Liver (tissue), 3 donors: ENCODE data around the gene MCTP1.

ENCODE experiments used
- EGR1 ChIP-seq, 2 donors: IDR thresholded peaks; 2 replicates each; pipeline ENCODE4 v1.6.1; 2016 to 2018; ENCODE audit warnings: antibody characterized with exemption in 2 of 2, low read depth in 2 of 2
- GABPA ChIP-seq, 2 donors: IDR thresholded peaks in 1 of 2; conservative IDR thresholded peaks in 1 of 2; 2 replicates each; pipeline ENCODE4 v1.6.1; 2016; ENCODE audit warnings: antibody characterized with exemption in 2 of 2, mild to moderate bottlenecking in 1 of 2, moderate library complexity in 1 of 2
- JUND ChIP-seq, 2 donors: IDR thresholded peaks; 2 replicates each; pipeline ENCODE4 v1.6.1; 2016; ENCODE audit warnings: antibody characterized with exemption in 2 of 2
- RAD21 ChIP-seq, 2 donors: IDR thresholded peaks; 2 replicates each; pipeline ENCODE4 v1.6.1; 2016; ENCODE audit warnings: antibody characterized with exemption in 2 of 2, mild to moderate bottlenecking in 2 of 2
- YY1 ChIP-seq: IDR thresholded peaks from 2 replicates; pipeline ENCODE4 v1.6.1; 2016; ENCODE audit warnings: antibody characterized with exemption, mild to moderate bottlenecking
- TF ChIP-seq, protein P1 (sequence below): fragments of 150-350 bp; IDR thresholded peaks from 2 replicates; pipeline ENCODE4 v1.5.1; 2017; ENCODE audit warnings: improper control_type of control experiment, low read depth, low read length; ENCODE audit not compliant: missing input control
- TF ChIP-seq, protein P2 (sequence below): IDR thresholded peaks from 2 replicates; pipeline ENCODE4 v1.6.1; 2016; ENCODE audit warnings: antibody characterized with exemption
- donor health status: healthy.
- donor health status: healthy.

GRCh38 chr5:95251185-95251584 is 33.7 kb downstream of the MCTP1 start:
- TF ChIP-seq, protein P1, sequence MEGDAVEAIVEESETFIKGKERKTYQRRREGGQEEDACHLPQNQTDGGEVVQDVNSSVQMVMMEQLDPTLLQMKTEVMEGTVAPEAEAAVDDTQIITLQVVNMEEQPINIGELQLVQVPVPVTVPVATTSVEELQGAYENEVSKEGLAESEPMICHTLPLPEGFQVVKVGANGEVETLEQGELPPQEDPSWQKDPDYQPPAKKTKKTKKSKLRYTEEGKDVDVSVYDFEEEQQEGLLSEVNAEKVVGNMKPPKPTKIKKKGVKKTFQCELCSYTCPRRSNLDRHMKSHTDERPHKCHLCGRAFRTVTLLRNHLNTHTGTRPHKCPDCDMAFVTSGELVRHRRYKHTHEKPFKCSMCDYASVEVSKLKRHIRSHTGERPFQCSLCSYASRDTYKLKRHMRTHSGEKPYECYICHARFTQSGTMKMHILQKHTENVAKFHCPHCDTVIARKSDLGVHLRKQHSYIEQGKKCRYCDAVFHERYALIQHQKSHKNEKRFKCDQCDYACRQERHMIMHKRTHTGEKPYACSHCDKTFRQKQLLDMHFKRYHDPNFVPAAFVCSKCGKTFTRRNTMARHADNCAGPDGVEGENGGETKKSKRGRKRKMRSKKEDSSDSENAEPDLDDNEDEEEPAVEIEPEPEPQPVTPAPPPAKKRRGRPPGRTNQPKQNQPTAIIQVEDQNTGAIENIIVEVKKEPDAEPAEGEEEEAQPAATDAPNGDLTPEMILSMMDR, result no peak
- TF ChIP-seq, protein P2, sequence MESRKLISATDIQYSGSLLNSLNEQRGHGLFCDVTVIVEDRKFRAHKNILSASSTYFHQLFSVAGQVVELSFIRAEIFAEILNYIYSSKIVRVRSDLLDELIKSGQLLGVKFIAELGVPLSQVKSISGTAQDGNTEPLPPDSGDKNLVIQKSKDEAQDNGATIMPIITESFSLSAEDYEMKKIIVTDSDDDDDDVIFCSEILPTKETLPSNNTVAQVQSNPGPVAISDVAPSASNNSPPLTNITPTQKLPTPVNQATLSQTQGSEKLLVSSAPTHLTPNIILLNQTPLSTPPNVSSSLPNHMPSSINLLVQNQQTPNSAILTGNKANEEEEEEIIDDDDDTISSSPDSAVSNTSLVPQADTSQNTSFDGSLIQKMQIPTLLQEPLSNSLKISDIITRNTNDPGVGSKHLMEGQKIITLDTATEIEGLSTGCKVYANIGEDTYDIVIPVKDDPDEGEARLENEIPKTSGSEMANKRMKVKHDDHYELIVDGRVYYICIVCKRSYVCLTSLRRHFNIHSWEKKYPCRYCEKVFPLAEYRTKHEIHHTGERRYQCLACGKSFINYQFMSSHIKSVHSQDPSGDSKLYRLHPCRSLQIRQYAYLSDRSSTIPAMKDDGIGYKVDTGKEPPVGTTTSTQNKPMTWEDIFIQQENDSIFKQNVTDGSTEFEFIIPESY, result no peak
- TF ChIP-seq JUND (IDR thresholded peaks at IDR 0.05), result no peak
- no peak for TF ChIP-seq RAD21 (IDR thresholded peaks at IDR 0.05)
- no peak for TF ChIP-seq YY1
- no peak for TF ChIP-seq EGR1 (IDR thresholded peaks at IDR 0.05; ENCODE audit: low read depth in 2 of 2)
- TF ChIP-seq GABPA (IDR thresholded peaks at IDR 0.05 in 1 of 2, conservative IDR thresholded peaks at IDR 0.05 in 1 of 2), result no peak
